Stomach smooth muscle (tissue), 2 donors: ENCODE measurements around the gene SNAP91.
"Not testable (repeated sequence)": the region's sequence is repeated elsewhere in the genome, so short reads cannot be mapped to it uniquely, and the experiment has no call there.

Source experiments
- H3K27ac ChIP-seq: one replicate; pipeline ENCODE4 v1.7.0; 2013; ENCODE audit warnings: mild to moderate bottlenecking, low read length, inconsistent platforms
- H3K27me3 ChIP-seq, 2 donors: one replicate each; pipeline ENCODE4 v1.7.0; 2013; ENCODE audit warnings: low read length in 2 of 2; ENCODE audit not compliant: insufficient read depth in 2 of 2, control insufficient read depth in 1 of 2
- H3K36me3 ChIP-seq, 2 donors: one replicate each; pipeline ENCODE4 v1.7.0; 2013; ENCODE audit warnings: low read length in 2 of 2; ENCODE audit not compliant: control insufficient read depth in 2 of 2, insufficient read depth in 2 of 2
- H3K4me1 ChIP-seq: one replicate; pipeline ENCODE4 v1.7.0; 2013; ENCODE audit warnings: low read length; ENCODE audit not compliant: control insufficient read depth, insufficient read depth
- H3K4me3 ChIP-seq, 2 donors: one replicate each; pipeline ENCODE4 v1.7.0; 2013; ENCODE audit warnings: low read length in 2 of 2
- H3K9ac ChIP-seq, 2 donors: one replicate each; pipeline ENCODE4 v1.7.0; 2013; ENCODE audit warnings: low read length in 2 of 2, mild to moderate bottlenecking in 1 of 2
- H3K9me3 ChIP-seq, 2 donors: one replicate each; pipeline ENCODE4 v1.7.0; 2013; ENCODE audit warnings: low read length in 2 of 2; ENCODE audit not compliant: control insufficient read depth in 2 of 2
- donor health status: healthy.
- donor health status: Pancreatic carcinoma.

The SNAP91 gene

GRCh38 chr6:83597051-83597450, 111.8 kb downstream of the SNAP91 start:
- Histone ChIP-seq H3K27me3 (no peaks in the 10 kb centered on the region), H3K27ac (no peak overlapping the region), H3K36me3 (no peaks in the 10 kb centered on the region), H3K4me1 (no peaks in the 10 kb centered on the region), H3K4me3 (no peak overlapping the region), H3K9me3 (no peaks in the 10 kb centered on the region), H3K9ac (no peak overlapping the region)

GRCh38 chr6:83594941-83595340, 114.0 kb downstream of the SNAP91 start:
- H3K4me1 ChIP-seq, result no peaks in the 10 kb centered on the region
- H3K9me3 ChIP-seq, result no peaks in the 10 kb centered on the region
- H3K27me3 ChIP-seq, result no peaks in the 10 kb centered on the region
- H3K27ac ChIP-seq, result no peak overlapping the region
- H3K9ac ChIP-seq, result no peak overlapping the region
- no peaks in the 10 kb centered on the region for H3K36me3 ChIP-seq
- H3K4me3 ChIP-seq, result no peak overlapping the region

GRCh38 chr6:83593395-83593785, 115.5 kb downstream of the SNAP91 start:
- no peaks in the 10 kb centered on the region for H3K27me3 ChIP-seq
- no peaks in the 10 kb centered on the region for H3K4me1 ChIP-seq
- H3K27ac ChIP-seq, result no peak overlapping the region
- H3K9ac ChIP-seq, result no peak overlapping the region
- H3K9me3 ChIP-seq, result no peaks in the 10 kb centered on the region
- H3K36me3 ChIP-seq, result no peaks in the 10 kb centered on the region
- H3K4me3 ChIP-seq, result no peak overlapping the region

- H3K27me3 ChIP-seq, result no peaks in the 10 kb centered on the region
- no peaks in the 10 kb centered on the region for H3K9me3 ChIP-seq
- H3K36me3 ChIP-seq, result no peaks in the 10 kb centered on the region
- no peak overlapping the region for H3K9ac ChIP-seq
- H3K4me1 ChIP-seq, result no peaks in the 10 kb centered on the region
- H3K27ac ChIP-seq, result no peak overlapping the region
- H3K4me3 ChIP-seq, result no peak overlapping the region
Measured at GRCh38 chr6:83592770-83593394, 116.0 kb downstream of the SNAP91 start.

- H3K9ac ChIP-seq, result no peak overlapping the region
- H3K27me3 ChIP-seq, result no peaks in the 10 kb centered on the region
- H3K36me3 ChIP-seq, result no peaks in the 10 kb centered on the region
- H3K9me3 ChIP-seq, result no peaks in the 10 kb centered on the region
- no peak overlapping the region for H3K4me3 ChIP-seq
- H3K4me1 ChIP-seq, result no peaks in the 10 kb centered on the region
- H3K27ac ChIP-seq, result no peak overlapping the region
Measured at GRCh38 chr6:83590416-83590815, 118.5 kb downstream of the SNAP91 start.

GRCh38 chr6:83589076-83589475, 119.8 kb downstream of the SNAP91 start:
- Histone ChIP-seq H3K4me3 (no peak overlapping the region), H3K9ac (no peak overlapping the region), H3K27me3 (no peaks in the 10 kb centered on the region), H3K9me3 (no peaks in the 10 kb centered on the region), H3K4me1 (no peaks in the 10 kb centered on the region), H3K36me3 (no peaks in the 10 kb centered on the region), H3K27ac (no peak overlapping the region)

GRCh38 chr6:83578057-83578456, 130.8 kb downstream of the SNAP91 start:
- no peak overlapping the region for H3K9ac ChIP-seq
- no peaks in the 10 kb centered on the region for H3K27me3 ChIP-seq
- H3K9me3 ChIP-seq, result no peaks in the 10 kb centered on the region
- no peaks in the 10 kb centered on the region for H3K4me1 ChIP-seq
- no peak overlapping the region for H3K27ac ChIP-seq
- no peaks in the 10 kb centered on the region for H3K36me3 ChIP-seq
- H3K4me3 ChIP-seq, result no peak overlapping the region

- no peak overlapping the region for H3K9ac ChIP-seq
- H3K9me3 ChIP-seq, result no peaks in the 10 kb centered on the region
- H3K36me3 ChIP-seq, result no peaks in the 10 kb centered on the region
- no peaks in the 10 kb centered on the region for H3K4me1 ChIP-seq
- no peak overlapping the region for H3K4me3 ChIP-seq
- H3K27ac ChIP-seq, result no peak overlapping the region
- no peaks in the 10 kb centered on the region for H3K27me3 ChIP-seq
Measured at GRCh38 chr6:83574783-83575182, 134.1 kb downstream of the SNAP91 start.

GRCh38 chr6:83571663-83572185, 137.2 kb downstream of the SNAP91 start:
- not testable (repeated sequence) for H3K9me3 ChIP-seq, H3K27ac ChIP-seq, H3K4me1 ChIP-seq, H3K9ac ChIP-seq, H3K36me3 ChIP-seq, H3K27me3 ChIP-seq, H3K4me3 ChIP-seq

- Histone ChIP-seq H3K9ac (no peak overlapping the region), H3K27me3 (no peaks in the 10 kb centered on the region), H3K4me1 (no peaks in the 10 kb centered on the region), H3K4me3 (no peak overlapping the region), H3K9me3 (peaks cover 0 to 2% of the 10 kb centered on the region in 2 donors), H3K27ac (no peak overlapping the region), H3K36me3 (no peaks in the 10 kb centered on the region)
Measured at GRCh38 chr6:83558975-83559374, 149.9 kb downstream of the SNAP91 start.

GRCh38 chr6:83556871-83557270, 152.0 kb downstream of the SNAP91 start:
- H3K36me3 ChIP-seq, result no peaks in the 10 kb centered on the region
- no peaks in the 10 kb centered on the region for H3K27me3 ChIP-seq

More at GRCh38 chr6:83556871-83557270, 152.0 kb downstream of the SNAP91 start:
- H3K4me3 ChIP-seq, result no peak overlapping the region
- no peak overlapping the region for H3K9ac ChIP-seq
- H3K4me1 ChIP-seq, result no peaks in the 10 kb centered on the region
- no peaks in the 10 kb centered on the region for H3K9me3 ChIP-seq
- no peak overlapping the region for H3K27ac ChIP-seq
